ENCODE measurements around the gene OR7G1.

OR7G1 gene

DNA sequence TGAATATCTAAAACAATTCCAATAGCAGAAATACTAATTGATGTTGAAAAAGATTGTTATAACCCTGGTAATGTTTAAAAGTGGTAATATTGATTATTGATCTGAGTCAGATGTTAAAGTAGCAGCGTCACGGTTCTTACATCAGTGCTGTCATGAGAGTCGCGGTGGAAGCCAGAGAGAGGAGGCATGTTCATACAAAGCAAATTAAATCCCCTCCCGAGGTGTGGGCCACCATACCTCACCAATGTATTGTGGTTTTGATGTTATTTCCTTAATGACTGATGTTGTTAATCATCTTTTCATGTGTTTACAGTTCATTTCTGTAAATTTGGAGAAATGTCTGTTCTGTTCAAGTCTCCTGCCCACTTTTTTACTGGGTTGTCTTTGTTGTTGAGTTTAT, 35.8 kb upstream of the OR7G1 start:
- in situ Hi-C loops (cut with HindIII; ENCODE audit: low sequenced_read_pairs), result no loop called here
- TF ChIP-seq, protein P1, sequence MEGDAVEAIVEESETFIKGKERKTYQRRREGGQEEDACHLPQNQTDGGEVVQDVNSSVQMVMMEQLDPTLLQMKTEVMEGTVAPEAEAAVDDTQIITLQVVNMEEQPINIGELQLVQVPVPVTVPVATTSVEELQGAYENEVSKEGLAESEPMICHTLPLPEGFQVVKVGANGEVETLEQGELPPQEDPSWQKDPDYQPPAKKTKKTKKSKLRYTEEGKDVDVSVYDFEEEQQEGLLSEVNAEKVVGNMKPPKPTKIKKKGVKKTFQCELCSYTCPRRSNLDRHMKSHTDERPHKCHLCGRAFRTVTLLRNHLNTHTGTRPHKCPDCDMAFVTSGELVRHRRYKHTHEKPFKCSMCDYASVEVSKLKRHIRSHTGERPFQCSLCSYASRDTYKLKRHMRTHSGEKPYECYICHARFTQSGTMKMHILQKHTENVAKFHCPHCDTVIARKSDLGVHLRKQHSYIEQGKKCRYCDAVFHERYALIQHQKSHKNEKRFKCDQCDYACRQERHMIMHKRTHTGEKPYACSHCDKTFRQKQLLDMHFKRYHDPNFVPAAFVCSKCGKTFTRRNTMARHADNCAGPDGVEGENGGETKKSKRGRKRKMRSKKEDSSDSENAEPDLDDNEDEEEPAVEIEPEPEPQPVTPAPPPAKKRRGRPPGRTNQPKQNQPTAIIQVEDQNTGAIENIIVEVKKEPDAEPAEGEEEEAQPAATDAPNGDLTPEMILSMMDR (IDR thresholded peaks at IDR 0.05; ENCODE audit: low read depth, low read length, missing control alignments), result no peak
- H3K4me3 ChIP-seq (ENCODE audit: low read depth, low read length), result no peak overlapping the region
- no peak for DNase-seq (ENCODE audit: low read depth)

DNA sequence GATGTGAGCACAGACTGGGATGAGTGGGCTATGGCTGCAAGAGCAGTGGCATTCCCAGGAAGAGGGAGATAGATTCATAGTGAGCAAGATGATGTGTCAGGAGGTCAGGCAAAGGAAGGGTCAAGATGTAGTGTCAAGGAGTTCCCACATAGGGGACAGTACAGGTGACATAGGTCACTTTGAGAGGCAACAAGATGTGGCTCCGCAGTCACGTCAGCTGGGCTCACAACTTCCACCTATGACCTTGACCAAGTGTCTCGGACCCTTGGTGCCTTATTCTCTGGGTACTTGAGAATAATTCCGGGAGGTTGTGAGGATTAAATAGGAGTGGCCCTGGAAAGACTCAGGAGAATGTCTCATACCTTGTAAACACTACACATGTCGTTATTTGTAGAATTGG, 35.1 kb upstream of the OR7G1 start:
- TF ChIP-seq, protein P1 (IDR thresholded peaks at IDR 0.05; ENCODE audit: low read depth, low read length, missing control alignments), result no peak
- in situ Hi-C loops (cut with HindIII; ENCODE audit: low sequenced_read_pairs), result no loop called here
- no peak for DNase-seq (ENCODE audit: low read depth)
- H3K4me3 ChIP-seq (ENCODE audit: low read depth, low read length), result no peak overlapping the region

DNA sequence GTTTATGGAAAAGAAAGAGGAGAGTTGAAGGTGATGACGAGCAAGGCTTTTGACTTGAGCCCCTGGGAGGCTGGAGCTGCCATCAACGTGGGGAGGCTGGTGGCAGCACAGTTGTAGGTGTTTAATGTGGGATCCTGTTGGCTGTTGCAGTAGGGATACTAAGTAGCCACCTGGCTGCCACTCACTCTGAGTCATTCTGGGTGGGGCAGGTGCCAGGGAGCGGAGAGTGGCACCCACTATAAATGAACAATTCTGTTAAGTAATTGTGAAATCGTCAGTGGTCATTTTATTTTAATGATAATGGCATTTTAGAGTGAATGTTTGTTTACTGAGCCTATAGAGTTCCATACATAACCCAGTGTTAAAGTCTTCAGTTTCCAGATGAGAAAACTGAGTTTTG, 34.4 kb upstream of the OR7G1 start:
- in situ Hi-C loops (cut with HindIII; ENCODE audit: low sequenced_read_pairs), result no loop called here
- TF ChIP-seq, protein P1 (IDR thresholded peaks at IDR 0.05; ENCODE audit: low read depth, low read length, missing control alignments), result no peak
- no peak for DNase-seq (ENCODE audit: low read depth)
- H3K4me3 ChIP-seq (ENCODE audit: low read depth, low read length), result no peak overlapping the region

DNA sequence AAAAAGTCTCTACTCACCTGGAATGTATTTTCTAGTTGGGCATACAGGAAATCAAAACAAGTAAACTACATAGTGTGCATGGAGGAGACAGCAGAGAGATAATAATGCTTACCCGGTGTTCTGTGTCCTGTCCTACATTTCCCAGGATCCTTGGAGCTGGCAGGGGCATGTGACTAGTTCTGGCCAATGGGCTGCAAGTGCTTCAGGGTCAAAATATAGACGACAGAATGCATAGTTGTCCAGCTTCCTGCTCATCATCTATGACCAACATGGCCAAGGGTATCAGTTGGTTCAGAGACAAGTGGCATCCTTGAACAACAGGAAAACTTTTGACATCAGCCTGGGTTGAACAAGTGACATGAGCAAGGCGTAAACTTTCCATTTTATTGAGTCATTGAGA, 33.1 kb upstream of the OR7G1 start:
- TF ChIP-seq, protein P1 (IDR thresholded peaks at IDR 0.05; ENCODE audit: low read depth, low read length, missing control alignments), result no peak
- in situ Hi-C loops (cut with HindIII; ENCODE audit: low sequenced_read_pairs), result no loop called here
- no peak for DNase-seq (ENCODE audit: low read depth)
- H3K4me3 ChIP-seq (ENCODE audit: low read depth, low read length), result no peak overlapping the region

DNA sequence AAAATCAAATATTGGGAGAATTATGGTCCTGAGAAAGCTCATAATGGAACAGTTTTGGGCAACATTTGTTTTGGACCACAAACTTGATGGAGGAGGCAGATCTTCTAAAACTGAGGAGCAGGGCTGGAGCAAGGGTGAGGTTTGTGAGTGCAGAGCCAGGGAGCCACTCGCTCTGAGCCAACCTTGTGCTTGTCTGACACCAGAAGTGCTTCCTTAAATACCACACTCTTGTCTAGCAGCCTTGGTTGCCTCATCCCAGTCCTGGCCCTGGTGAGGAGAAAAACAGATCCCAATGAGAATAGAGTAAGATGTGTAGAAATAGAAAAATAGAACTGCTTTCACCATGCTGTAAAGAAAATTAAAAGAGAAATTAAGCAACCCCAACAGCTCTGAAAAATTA, 31.3 kb upstream of the OR7G1 start:
- in situ Hi-C loops (cut with HindIII; ENCODE audit: low sequenced_read_pairs), result no loop called here
- H3K4me3 ChIP-seq (ENCODE audit: low read depth, low read length), result no peak overlapping the region
- TF ChIP-seq, protein P1 (IDR thresholded peaks at IDR 0.05; ENCODE audit: low read depth, low read length, missing control alignments), result no peak
- no peak for DNase-seq (ENCODE audit: low read depth)

DNA sequence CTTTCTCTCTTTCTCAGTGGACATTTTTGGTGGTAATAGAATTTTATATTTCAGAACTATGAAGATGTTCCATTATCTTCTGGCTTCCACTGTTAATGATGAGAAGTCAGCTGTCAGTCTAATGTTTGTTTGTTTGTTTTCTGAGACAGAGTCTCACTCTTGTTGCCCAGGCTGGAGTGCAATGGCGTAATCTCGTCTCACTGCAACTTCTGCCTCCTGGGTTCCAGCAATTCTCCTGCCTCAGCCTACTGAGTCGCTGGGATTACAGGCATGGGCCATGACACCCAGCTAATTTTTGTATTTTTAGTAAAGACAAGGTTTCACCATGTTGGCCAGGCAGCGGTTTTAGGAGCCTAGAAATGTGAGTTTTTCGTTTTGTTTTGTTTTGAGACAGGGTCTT, 29.4 kb upstream of the OR7G1 start:
- DNase-seq (ENCODE audit: low read depth), result no peak
- TF ChIP-seq, protein P1 (IDR thresholded peaks at IDR 0.05; ENCODE audit: low read depth, low read length, missing control alignments), result no peak
- H3K4me3 ChIP-seq (ENCODE audit: low read depth, low read length), result no peak overlapping the region
- in situ Hi-C loops (cut with HindIII; ENCODE audit: low sequenced_read_pairs), result no loop called here
